ENCODE results near the gene NEK1.

NEK1 gene

GRCh38 chr4:169491211-169491610 is 121.2 kb downstream of the NEK1 start:
- in situ Hi-C loops (cut with HindIII; ENCODE audit: low pct_ligation_motif_present, low sequenced_read_pairs), result loop anchor here (25.0 kb wide), 1 partner anchor 454 kb away; no protein-coding TSS in a partner anchor
- no peak for DNase-seq
- Histone ChIP-seq H3K36me3 (replicated peaks) (no peaks in the 10 kb centered on the region), H3K27ac (no peak overlapping the region), H3K27me3 (replicated peaks) (no peaks in the 10 kb centered on the region), H3K4me3 (ENCODE audit: low read depth, low read length) (no peak overlapping the region)
- TF ChIP-seq, protein P1, sequence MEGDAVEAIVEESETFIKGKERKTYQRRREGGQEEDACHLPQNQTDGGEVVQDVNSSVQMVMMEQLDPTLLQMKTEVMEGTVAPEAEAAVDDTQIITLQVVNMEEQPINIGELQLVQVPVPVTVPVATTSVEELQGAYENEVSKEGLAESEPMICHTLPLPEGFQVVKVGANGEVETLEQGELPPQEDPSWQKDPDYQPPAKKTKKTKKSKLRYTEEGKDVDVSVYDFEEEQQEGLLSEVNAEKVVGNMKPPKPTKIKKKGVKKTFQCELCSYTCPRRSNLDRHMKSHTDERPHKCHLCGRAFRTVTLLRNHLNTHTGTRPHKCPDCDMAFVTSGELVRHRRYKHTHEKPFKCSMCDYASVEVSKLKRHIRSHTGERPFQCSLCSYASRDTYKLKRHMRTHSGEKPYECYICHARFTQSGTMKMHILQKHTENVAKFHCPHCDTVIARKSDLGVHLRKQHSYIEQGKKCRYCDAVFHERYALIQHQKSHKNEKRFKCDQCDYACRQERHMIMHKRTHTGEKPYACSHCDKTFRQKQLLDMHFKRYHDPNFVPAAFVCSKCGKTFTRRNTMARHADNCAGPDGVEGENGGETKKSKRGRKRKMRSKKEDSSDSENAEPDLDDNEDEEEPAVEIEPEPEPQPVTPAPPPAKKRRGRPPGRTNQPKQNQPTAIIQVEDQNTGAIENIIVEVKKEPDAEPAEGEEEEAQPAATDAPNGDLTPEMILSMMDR (IDR thresholded peaks at IDR 0.05; ENCODE audit: low read depth, low read length, missing control alignments), result no peak

- no peaks in the 10 kb centered on the region for H3K27me3 ChIP-seq (replicated peaks)
- no peak overlapping the region for H3K4me3 ChIP-seq (ENCODE audit: low read depth, low read length)
- in situ Hi-C loops (cut with HindIII; ENCODE audit: low pct_ligation_motif_present, low sequenced_read_pairs), result loop anchor here (25.0 kb wide), 1 partner anchor 452 kb away; no protein-coding TSS in a partner anchor
- TF ChIP-seq, protein P1 (IDR thresholded peaks at IDR 0.05; ENCODE audit: low read depth, low read length, missing control alignments), result no peak
- DNase-seq, result no peak
- no peaks in the 10 kb centered on the region for H3K36me3 ChIP-seq (replicated peaks)
- H3K27ac ChIP-seq, result no peak overlapping the region
Measured at GRCh38 chr4:169489306-169489705, 123.1 kb downstream of the NEK1 start.

- Histone ChIP-seq H3K4me3 (ENCODE audit: low read depth, low read length) (no peak overlapping the region), H3K27ac (no peak overlapping the region), H3K36me3 (replicated peaks) (no peaks in the 10 kb centered on the region), H3K27me3 (replicated peaks) (no peaks in the 10 kb centered on the region)
- TF ChIP-seq, protein P1 (IDR thresholded peaks at IDR 0.05; ENCODE audit: low read depth, low read length, missing control alignments), result peak; percentile 56
- peak; percentile 59 for DNase-seq
- in situ Hi-C loops (cut with HindIII; ENCODE audit: low pct_ligation_motif_present, low sequenced_read_pairs), result loop anchor here (25.0 kb wide), 1 partner anchor 449 kb away; no protein-coding TSS in a partner anchor
Measured at GRCh38 chr4:169485791-169486742, 126.3 kb downstream of the NEK1 start.

GRCh38 chr4:169485086-169485485 is 127.3 kb downstream of the NEK1 start:
- TF ChIP-seq, protein P1 (IDR thresholded peaks at IDR 0.05; ENCODE audit: low read depth, low read length, missing control alignments), result no peak
- in situ Hi-C loops (cut with HindIII; ENCODE audit: low pct_ligation_motif_present, low sequenced_read_pairs), result loop anchor here (25.0 kb wide), 1 partner anchor 448 kb away; no protein-coding TSS in a partner anchor
- H3K4me3 ChIP-seq (ENCODE audit: low read depth, low read length), result no peak overlapping the region
- no peak for DNase-seq
- no peak overlapping the region for H3K27ac ChIP-seq
- H3K36me3 ChIP-seq (replicated peaks), result no peaks in the 10 kb centered on the region
- no peaks in the 10 kb centered on the region for H3K27me3 ChIP-seq (replicated peaks)

DNA sequence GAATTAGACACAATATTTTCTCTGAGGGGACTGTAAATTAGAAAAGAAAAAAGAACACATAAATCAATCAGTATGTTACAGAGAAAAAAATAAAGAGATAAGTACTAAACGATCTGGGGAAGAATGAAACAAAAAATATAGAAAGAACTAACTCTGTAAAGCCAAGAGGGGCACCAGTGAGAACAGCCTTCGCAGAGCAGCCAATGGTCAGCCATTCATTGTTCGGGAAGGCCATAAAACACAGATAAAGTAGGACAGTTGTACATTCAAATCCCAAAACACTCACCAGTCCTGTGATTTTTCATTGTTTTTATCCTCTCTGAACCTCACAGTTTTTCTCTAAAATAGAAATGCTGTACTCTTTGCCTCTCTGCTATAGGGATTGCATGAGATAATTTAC is 127.9 kb downstream of the NEK1 start:
- no peak overlapping the region for H3K4me3 ChIP-seq (ENCODE audit: low read depth, low read length)
- in situ Hi-C loops (cut with HindIII; ENCODE audit: low pct_ligation_motif_present, low sequenced_read_pairs), result loop anchor here (25.0 kb wide), 1 partner anchor 447 kb away; no protein-coding TSS in a partner anchor
- H3K27ac ChIP-seq, result no peak overlapping the region
- peak; percentile 2 for DNase-seq
- H3K36me3 ChIP-seq (replicated peaks), result no peaks in the 10 kb centered on the region
- no peaks in the 10 kb centered on the region for H3K27me3 ChIP-seq (replicated peaks)
- TF ChIP-seq, protein P1 (IDR thresholded peaks at IDR 0.05; ENCODE audit: low read depth, low read length, missing control alignments), result peak; percentile 44

Measured in brain microvascular endothelial cell (primary cell).